ENCODE measurements around the gene STON2. TPM values are rescaled to one million over a fixed set of nuclear protein-coding genes. Genes with fewer than 3 reads are reported as not detected.

The STON2 gene, protein sequence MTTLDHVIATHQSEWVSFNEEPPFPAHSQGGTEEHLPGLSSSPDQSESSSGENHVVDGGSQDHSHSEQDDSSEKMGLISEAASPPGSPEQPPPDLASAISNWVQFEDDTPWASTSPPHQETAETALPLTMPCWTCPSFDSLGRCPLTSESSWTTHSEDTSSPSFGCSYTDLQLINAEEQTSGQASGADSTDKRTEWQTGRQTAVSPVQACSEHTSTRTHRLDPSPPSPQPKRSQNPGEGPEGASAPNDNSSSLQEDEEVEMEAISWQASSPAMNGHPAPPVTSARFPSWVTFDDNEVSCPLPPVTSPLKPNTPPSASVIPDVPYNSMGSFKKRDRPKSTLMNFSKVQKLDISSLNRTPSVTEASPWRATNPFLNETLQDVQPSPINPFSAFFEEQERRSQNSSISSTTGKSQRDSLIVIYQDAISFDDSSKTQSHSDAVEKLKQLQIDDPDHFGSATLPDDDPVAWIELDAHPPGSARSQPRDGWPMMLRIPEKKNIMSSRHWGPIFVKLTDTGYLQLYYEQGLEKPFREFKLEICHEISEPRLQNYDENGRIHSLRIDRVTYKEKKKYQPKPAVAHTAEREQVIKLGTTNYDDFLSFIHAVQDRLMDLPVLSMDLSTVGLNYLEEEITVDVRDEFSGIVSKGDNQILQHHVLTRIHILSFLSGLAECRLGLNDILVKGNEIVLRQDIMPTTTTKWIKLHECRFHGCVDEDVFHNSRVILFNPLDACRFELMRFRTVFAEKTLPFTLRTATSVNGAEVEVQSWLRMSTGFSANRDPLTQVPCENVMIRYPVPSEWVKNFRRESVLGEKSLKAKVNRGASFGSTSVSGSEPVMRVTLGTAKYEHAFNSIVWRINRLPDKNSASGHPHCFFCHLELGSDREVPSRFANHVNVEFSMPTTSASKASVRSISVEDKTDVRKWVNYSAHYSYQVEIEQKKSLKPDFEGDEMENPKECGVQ
- 30.8 TPM for total RNA-seq

DNA sequence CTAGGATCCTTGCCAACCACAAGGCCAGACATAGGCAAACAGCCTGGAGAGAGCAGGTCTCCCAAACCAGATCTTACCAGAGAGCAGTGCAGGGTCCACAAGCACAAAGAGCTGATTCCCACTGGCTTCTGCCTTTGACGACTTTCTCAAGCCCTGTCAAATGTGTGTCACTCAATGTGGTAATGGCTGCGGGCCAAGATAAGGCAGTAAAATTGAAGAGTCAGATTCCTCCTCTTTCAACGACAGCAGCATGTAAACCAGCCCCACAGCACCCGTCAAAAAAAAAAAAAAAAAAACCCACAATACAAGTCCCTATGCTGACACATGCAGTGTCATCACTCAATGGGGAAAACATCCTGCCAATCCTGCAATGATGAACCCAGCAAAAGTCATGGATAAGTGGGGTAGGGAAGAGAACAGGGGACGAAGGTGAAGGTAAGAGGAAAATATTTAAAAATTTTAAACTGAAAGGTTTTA, at the start of gene STON2:
Gene STON2, minus strand, starts transcription at position 123 of the 477 bp plus-strand sequence. CDS start 1,942 bp downstream, outside the sequence.
- Histone ChIP-seq H3K27me3 (ENCODE audit: control insufficient read depth in 3 of 3, insufficient read depth in 3 of 3, low read length in 3 of 3) (no peaks in the 10 kb centered on the region), H3K4me3 (ENCODE audit: low read length in 3 of 3) (peak within 1 kb of the TSS in 2 of 3 donors; percentile 3 to 11)

DNA sequence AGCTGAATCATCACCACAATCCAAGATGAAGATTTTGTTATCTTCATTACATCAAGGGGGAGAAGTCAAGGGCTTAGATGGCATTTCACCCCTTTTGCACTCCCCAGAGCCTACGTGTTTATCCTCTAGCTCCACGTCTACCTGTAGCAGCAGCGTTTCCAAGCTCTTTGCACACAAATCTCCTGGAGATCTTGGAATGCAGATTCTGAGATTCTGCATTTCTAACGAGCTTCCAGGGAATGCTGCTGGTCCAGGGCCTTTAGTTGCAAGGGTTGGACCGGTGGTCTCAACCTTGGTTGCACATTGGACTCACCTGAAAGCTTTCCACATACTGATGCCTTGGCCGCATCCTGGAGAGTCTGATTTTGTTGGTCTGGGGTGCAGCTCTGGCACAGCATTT, 49.5 kb upstream of the STON2 start:
- Histone ChIP-seq H3K27ac (ENCODE audit: low read depth, low read length) (peak overlapping the region; percentile 78), H3K9ac (ENCODE audit: low read depth in 1 of 3, low read length in 3 of 3) (peak overlapping the region; percentile 48 to 65 (median 55)), H3K9me3 (ENCODE audit: control insufficient read depth in 3 of 3, low read length in 3 of 3) (no peaks in the 10 kb centered on the region), H3K4me1 (ENCODE audit: control insufficient read depth in 3 of 3, insufficient read depth in 3 of 3, low read length in 3 of 3) (peaks cover 47 to 48% (median 47%) of the 10 kb centered on the region in 3 donors), H3K4me3 (ENCODE audit: low read length in 3 of 3) (peak overlapping the region; percentile 54 to 67 (median 56)), H3K27me3 (ENCODE audit: control insufficient read depth in 3 of 3, insufficient read depth in 3 of 3, low read length in 3 of 3) (no peaks in the 10 kb centered on the region), H3K36me3 (ENCODE audit: control insufficient read depth in 3 of 3, insufficient read depth in 3 of 3, low read length in 3 of 3) (no peaks in the 10 kb centered on the region)

More for the DNA sequence above, at the start of gene STON2:
- Histone ChIP-seq H3K9ac (ENCODE audit: low read depth in 1 of 3, low read length in 3 of 3) (peak within 1 kb of the TSS; percentile 11 to 25 (median 18)), H3K4me1 (ENCODE audit: control insufficient read depth in 3 of 3, insufficient read depth in 3 of 3, low read length in 3 of 3) (peaks cover 23 to 30% (median 26%) of the 10 kb centered on the region in 3 donors), H3K9me3 (ENCODE audit: control insufficient read depth in 3 of 3, low read length in 3 of 3) (no peaks in the 10 kb centered on the region), H3K36me3 (ENCODE audit: control insufficient read depth in 3 of 3, insufficient read depth in 3 of 3, low read length in 3 of 3) (peaks cover 4 to 15% (median 4%) of the 10 kb centered on the region in 3 donors), H3K27ac (ENCODE audit: low read depth, low read length) (peak within 1 kb of the TSS; percentile 78)

DNA sequence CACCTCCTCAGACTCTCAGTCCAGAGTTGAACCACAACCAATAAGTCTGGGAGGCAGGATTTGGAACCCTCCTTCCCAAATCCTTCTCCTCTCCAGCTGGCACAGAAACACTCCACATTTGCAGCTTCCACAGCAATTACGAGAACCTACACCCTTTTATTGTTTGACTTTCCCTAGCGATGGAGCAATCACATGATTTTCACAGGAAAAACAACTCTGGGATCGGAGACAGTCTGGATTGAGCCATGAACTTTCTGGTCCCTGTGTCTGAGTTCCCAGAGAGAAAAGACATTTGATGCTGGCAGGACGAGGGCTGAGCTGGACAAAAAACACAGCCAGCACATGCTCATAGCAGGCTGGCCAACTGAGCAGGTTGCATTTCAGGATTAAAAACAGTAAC, 49.0 kb upstream of the STON2 start:
- no peaks in the 10 kb centered on the region for H3K27me3 ChIP-seq (ENCODE audit: control insufficient read depth in 3 of 3, insufficient read depth in 3 of 3, low read length in 3 of 3)
- peak overlapping the region; percentile 78 for H3K27ac ChIP-seq (ENCODE audit: low read depth, low read length)
- H3K9ac ChIP-seq (ENCODE audit: low read depth in 1 of 3, low read length in 3 of 3): peak overlapping the region; percentile 48 to 65 (median 55)
- no peaks in the 10 kb centered on the region for H3K36me3 ChIP-seq (ENCODE audit: control insufficient read depth in 3 of 3, insufficient read depth in 3 of 3, low read length in 3 of 3)
- H3K4me1 ChIP-seq (ENCODE audit: control insufficient read depth in 3 of 3, insufficient read depth in 3 of 3, low read length in 3 of 3): peaks cover 47 to 48% (median 47%) of the 10 kb centered on the region in 3 donors
- peak overlapping the region; percentile 49 to 56 (median 54) for H3K4me3 ChIP-seq (ENCODE audit: low read length in 3 of 3)
- no peaks in the 10 kb centered on the region for H3K9me3 ChIP-seq (ENCODE audit: control insufficient read depth in 3 of 3, low read length in 3 of 3)

DNA sequence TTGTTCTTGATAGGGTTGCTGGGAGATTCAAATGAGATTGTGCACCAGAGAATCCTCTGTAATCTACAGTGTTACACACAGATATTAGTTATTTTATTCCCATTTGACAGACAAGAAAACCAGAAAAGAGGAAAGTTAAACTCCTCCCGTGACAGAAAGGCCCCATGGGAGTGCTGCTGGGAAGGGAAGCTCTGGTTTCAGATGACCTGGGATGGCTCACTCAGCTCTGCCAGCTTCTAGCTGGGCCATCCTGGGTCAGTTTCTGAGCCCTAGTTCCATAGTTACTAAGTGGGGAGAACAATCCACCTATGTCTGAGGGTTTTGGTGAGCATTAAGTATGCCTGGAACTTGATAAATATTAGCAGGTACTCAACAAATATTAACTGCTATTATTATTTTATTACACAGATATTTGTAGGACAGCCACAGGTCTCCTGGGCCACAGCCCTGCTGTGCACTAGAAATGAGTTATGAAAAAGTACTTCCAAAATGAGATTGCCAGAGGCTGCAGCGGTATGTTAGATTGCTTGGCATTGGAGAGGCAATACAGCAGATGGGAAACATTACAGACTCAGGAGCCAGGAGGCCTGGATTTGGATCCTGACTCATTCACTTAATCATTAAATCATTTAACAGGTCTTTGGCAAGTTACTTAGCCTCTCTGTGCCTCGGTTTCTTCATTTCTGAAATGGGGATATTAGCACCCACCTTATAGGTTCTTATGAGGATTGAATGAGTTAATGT, 47.1 kb upstream of the STON2 start:
- Histone ChIP-seq H3K9me3 (ENCODE audit: control insufficient read depth in 3 of 3, low read length in 3 of 3) (no peaks in the 10 kb centered on the region), H3K27ac (ENCODE audit: low read depth, low read length) (peak overlapping the region; percentile 59), H3K36me3 (ENCODE audit: control insufficient read depth in 3 of 3, insufficient read depth in 3 of 3, low read length in 3 of 3) (no peaks in the 10 kb centered on the region), H3K4me3 (ENCODE audit: low read length in 3 of 3) (peak overlapping the region in 1 of 3 donors; percentile 28), H3K9ac (ENCODE audit: low read depth in 1 of 3, low read length in 3 of 3) (peak overlapping the region in 2 of 3 donors; percentile 9 to 10), H3K4me1 (ENCODE audit: control insufficient read depth in 3 of 3, insufficient read depth in 3 of 3, low read length in 3 of 3) (peaks cover 39 to 45% (median 44%) of the 10 kb centered on the region in 3 donors), H3K27me3 (ENCODE audit: control insufficient read depth in 3 of 3, insufficient read depth in 3 of 3, low read length in 3 of 3) (no peaks in the 10 kb centered on the region)

DNA sequence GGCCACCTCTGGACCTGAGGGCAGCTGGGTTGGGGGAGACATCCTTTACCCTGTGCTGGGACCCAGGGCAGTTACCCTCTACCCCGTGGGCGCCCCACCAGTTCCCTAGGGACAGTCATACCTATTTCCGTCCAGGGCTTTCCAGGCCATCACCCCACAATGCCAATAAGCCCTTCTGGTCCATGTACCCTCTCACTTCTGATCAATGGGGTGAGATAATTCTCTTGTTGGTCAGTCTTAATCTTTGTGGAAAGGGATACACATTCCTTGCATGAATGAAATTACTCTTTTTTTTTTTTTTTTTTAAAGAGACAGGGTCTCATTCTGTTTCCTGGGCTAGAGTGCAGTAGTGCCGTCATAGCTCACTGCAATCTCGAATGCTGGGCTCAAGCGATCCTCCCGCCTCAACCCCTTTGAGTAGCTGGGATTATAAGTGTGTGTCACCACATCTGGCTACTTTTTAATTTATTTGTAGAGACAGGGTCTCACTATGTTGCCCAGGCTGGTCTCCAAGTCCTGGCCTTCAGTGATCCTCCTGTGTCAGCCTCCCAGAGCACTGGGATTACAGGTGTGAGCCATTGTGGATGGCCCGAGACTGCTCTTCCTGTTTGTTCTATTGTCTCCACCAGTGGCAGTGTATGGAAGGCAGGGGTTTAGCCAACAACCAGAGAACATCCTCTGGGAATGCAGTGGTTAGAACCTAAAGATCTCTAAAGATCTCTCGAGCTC, 46.3 kb upstream of the STON2 start:
- Histone ChIP-seq H3K4me1 (ENCODE audit: control insufficient read depth in 3 of 3, insufficient read depth in 3 of 3, low read length in 3 of 3) (peaks cover 39 to 45% (median 44%) of the 10 kb centered on the region in 3 donors), H3K9ac (ENCODE audit: low read depth in 1 of 3, low read length in 3 of 3) (no peak overlapping the region), H3K27ac (ENCODE audit: low read depth, low read length) (peak overlapping the region; percentile 59), H3K27me3 (ENCODE audit: control insufficient read depth in 3 of 3, insufficient read depth in 3 of 3, low read length in 3 of 3) (no peaks in the 10 kb centered on the region), H3K36me3 (ENCODE audit: control insufficient read depth in 3 of 3, insufficient read depth in 3 of 3, low read length in 3 of 3) (no peaks in the 10 kb centered on the region), H3K4me3 (ENCODE audit: low read length in 3 of 3) (no peak overlapping the region), H3K9me3 (ENCODE audit: control insufficient read depth in 3 of 3, low read length in 3 of 3) (no peaks in the 10 kb centered on the region)

DNA sequence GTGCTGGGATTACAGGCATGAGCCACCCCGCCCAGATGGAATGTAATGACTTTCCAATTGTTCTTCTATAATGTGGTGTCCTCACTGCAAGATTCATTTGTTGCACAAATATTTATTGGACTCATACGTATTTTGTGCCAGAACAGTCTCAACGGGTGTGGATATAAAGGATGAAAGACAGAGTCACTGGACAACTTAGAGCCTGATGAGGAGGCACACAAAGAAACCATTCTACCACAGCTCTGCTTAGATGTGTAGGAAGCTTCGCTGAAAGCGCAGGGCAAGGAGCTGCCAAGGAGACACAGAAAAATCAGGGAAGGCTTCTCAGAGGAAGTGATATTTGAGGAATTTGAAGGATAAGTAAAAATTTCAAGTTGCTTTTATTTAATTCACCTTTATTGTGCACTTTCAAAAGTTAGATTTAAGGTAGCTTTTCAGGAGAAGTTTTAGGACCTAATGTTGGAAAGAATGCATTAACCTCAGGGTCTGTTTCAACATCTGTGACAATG, 41.6 kb upstream of the STON2 start:
- Histone ChIP-seq H3K9ac (ENCODE audit: low read depth in 1 of 3, low read length in 3 of 3) (no peak overlapping the region), H3K4me3 (ENCODE audit: low read length in 3 of 3) (no peak overlapping the region), H3K9me3 (ENCODE audit: control insufficient read depth in 3 of 3, low read length in 3 of 3) (no peaks in the 10 kb centered on the region), H3K4me1 (ENCODE audit: control insufficient read depth in 3 of 3, insufficient read depth in 3 of 3, low read length in 3 of 3) (peaks cover 6 to 10% (median 6%) of the 10 kb centered on the region in 3 donors), H3K27ac (ENCODE audit: low read depth, low read length) (no peak overlapping the region), H3K27me3 (ENCODE audit: control insufficient read depth in 3 of 3, insufficient read depth in 3 of 3, low read length in 3 of 3) (no peaks in the 10 kb centered on the region), H3K36me3 (ENCODE audit: control insufficient read depth in 3 of 3, insufficient read depth in 3 of 3, low read length in 3 of 3) (no peaks in the 10 kb centered on the region)

DNA sequence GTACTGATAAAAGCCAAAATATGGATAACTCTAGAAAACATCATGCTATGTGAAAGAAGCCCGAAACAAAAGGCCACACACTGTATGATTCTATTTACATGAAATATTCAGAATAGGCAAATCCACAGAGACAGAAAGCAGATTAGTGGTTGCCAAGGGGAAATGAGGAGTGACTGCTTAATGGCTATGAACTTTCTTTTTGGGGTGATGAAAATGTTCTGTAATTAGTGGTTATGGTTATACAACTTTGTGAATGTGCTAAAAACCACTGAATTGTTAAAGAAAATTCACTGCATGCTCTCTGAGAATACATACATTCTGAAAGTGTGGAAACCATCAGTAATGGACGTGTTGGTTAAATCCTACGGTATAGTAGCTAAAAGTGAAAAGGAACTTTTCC, 39.9 kb upstream of the STON2 start:
- no peaks in the 10 kb centered on the region for H3K9me3 ChIP-seq (ENCODE audit: control insufficient read depth in 3 of 3, low read length in 3 of 3)
- peaks cover 5 to 17% (median 8%) of the 10 kb centered on the region in 3 donors for H3K4me1 ChIP-seq (ENCODE audit: control insufficient read depth in 3 of 3, insufficient read depth in 3 of 3, low read length in 3 of 3)
- no peak overlapping the region for H3K9ac ChIP-seq (ENCODE audit: low read depth in 1 of 3, low read length in 3 of 3)
- no peak overlapping the region for H3K4me3 ChIP-seq (ENCODE audit: low read length in 3 of 3)
- H3K27ac ChIP-seq (ENCODE audit: low read depth, low read length): no peak overlapping the region
- H3K27me3 ChIP-seq (ENCODE audit: control insufficient read depth in 3 of 3, insufficient read depth in 3 of 3, low read length in 3 of 3): no peaks in the 10 kb centered on the region
- no peaks in the 10 kb centered on the region for H3K36me3 ChIP-seq (ENCODE audit: control insufficient read depth in 3 of 3, insufficient read depth in 3 of 3, low read length in 3 of 3)

DNA sequence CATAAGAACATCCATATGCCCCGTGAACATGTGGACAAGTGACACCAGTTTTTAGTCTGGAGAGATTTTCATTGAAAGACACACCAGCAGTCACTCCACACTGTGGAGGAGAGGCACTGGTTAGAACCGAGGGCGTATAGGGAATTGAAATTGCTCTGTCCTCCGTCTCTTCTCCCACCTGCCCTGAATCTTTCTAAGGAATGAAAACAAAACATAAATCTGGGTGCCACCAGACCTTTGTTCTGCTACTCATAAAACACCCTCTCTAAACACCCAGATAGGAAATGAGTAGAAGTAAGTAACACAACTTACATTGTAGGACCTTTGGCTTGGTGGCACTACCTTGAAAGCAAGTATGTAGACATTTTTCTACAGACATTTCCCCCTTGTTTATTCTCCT, 37.1 kb upstream of the STON2 start:
- Histone ChIP-seq H3K27me3 (ENCODE audit: control insufficient read depth in 3 of 3, insufficient read depth in 3 of 3, low read length in 3 of 3) (no peaks in the 10 kb centered on the region), H3K27ac (ENCODE audit: low read depth, low read length) (no peak overlapping the region), H3K4me3 (ENCODE audit: low read length in 3 of 3) (peak overlapping the region in 1 of 3 donors; percentile 87)

More for the DNA sequence above, 37.1 kb upstream of the STON2 start:
- Histone ChIP-seq H3K9ac (ENCODE audit: low read depth in 1 of 3, low read length in 3 of 3) (no peak overlapping the region), H3K9me3 (ENCODE audit: control insufficient read depth in 3 of 3, low read length in 3 of 3) (no peaks in the 10 kb centered on the region), H3K4me1 (ENCODE audit: control insufficient read depth in 3 of 3, insufficient read depth in 3 of 3, low read length in 3 of 3) (peaks cover 12 to 29% (median 21%) of the 10 kb centered on the region in 3 donors), H3K36me3 (ENCODE audit: control insufficient read depth in 3 of 3, insufficient read depth in 3 of 3, low read length in 3 of 3) (no peaks in the 10 kb centered on the region)
